IPS-20b (cell line): ENCODE data around the gene PLSCR3.

Source experiments
- H3K27ac ChIP-seq: one replicate; pipeline ENCODE4 v1.5.1; 2013; ENCODE audit warnings: low read length
- H3K27me3 ChIP-seq: 2 replicates; pipeline ENCODE4 v1.6.1; 2013; ENCODE audit warnings: mild to moderate bottlenecking, low read length, inconsistent platforms; ENCODE audit not compliant: insufficient read depth
- H3K36me3 ChIP-seq: 2 replicates; pipeline ENCODE4 v1.6.1; 2013; ENCODE audit warnings: low read depth, mild to moderate bottlenecking, inconsistent platforms, low read length, moderate library complexity; ENCODE audit not compliant: insufficient read depth
- H3K4me1 ChIP-seq: 2 replicates; pipeline ENCODE4 v1.6.1; 2013; ENCODE audit warnings: mild to moderate bottlenecking, control low read depth, inconsistent platforms, low read length, moderate library complexity; ENCODE audit not compliant: insufficient read depth
- H3K4me3 ChIP-seq: 2 replicates; pipeline ENCODE4 v1.5.1; 2013; ENCODE audit warnings: mild to moderate bottlenecking, low read length, inconsistent platforms
- H3K9ac ChIP-seq: 2 replicates; pipeline ENCODE4 v1.6.1; 2013; ENCODE audit warnings: low read depth, mild to moderate bottlenecking, inconsistent platforms, low read length, moderate library complexity
- H3K9me3 ChIP-seq: 2 replicates; pipeline ENCODE4 v1.6.1; 2013; ENCODE audit warnings: mild to moderate bottlenecking, low read depth, low read length, inconsistent platforms; ENCODE audit not compliant: insufficient read depth

The PLSCR3 gene

GRCh38 chr17:7351665-7352502, 42.4 kb downstream of the PLSCR3 start, which contains the start of gene KCTD11:
KCTD11 (plus strand) TSS chr17:7352162.
- H3K4me1 ChIP-seq = peaks cover 22% of the 10 kb centered on the region
- peak within 1 kb of the TSS; percentile 82 for H3K4me3 ChIP-seq
- no peaks in the 10 kb centered on the region for H3K9me3 ChIP-seq
- H3K27me3 ChIP-seq = peaks cover 17% of the 10 kb centered on the region
- peak within 1 kb of the TSS; percentile 80 for H3K9ac ChIP-seq
- no peaks in the 10 kb centered on the region for H3K36me3 ChIP-seq
- no peak within 1 kb of the TSS for H3K27ac ChIP-seq

GRCh38 chr17:7348478-7349242, 45.7 kb downstream of the PLSCR3 start:
- Histone ChIP-seq H3K27ac (no peak overlapping the region), H3K4me3 (no peak overlapping the region), H3K4me1 (peaks cover 12% of the 10 kb centered on the region; the same call in 1 of the 2 replicates), H3K9ac (no peak overlapping the region), H3K36me3 (no peaks in the 10 kb centered on the region), H3K9me3 (no peaks in the 10 kb centered on the region), H3K27me3 (peaks cover 17% of the 10 kb centered on the region)

DNA sequence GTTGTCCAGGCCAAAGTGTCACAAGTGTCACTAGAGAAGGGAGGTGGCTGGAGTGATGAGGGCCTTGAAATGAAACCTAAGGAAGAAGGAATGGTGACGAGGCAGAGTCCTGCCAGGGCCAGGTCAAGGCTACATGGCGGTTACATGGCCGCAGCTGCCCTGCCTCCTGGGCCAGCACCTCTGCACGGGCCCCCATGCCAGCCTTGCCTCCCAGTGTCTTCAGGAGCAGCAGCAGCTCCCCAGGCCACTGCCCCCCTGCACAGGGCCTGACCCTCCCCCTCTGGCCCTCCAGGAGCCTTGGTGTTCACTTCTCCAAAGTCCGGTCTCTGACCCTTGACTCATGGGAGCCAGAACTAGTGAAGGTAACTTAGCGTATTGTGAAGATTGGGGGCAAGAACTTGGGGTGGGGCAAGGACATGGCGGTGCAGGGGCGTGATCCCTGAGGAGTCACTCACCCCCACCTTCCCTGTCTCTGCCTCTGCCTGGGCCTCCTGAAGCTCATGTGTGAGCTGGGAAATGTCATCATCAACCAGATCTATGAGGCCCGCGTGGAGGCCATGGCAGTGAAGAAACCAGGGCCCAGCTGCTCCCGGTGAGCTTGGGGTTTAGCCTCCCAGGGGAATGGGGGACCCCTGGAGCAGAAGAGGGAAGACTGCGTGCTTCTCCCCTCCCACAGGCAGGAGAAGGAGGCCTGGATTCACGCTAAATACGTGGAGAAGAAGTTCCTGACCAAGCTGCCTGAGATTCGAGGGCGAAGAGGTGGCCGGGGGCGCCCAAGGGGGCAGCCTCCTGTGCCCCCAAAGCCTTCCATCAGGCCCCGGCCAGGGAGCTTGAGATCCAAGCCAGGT, 46.5 kb downstream of the PLSCR3 start:
- Histone ChIP-seq H3K4me1 (peaks cover 11% of the 10 kb centered on the region; the same call in 1 of the 2 replicates), H3K27me3 (peaks cover 14% of the 10 kb centered on the region), H3K9ac (no peak overlapping the region), H3K27ac (no peak overlapping the region), H3K4me3 (no peak overlapping the region), H3K36me3 (no peaks in the 10 kb centered on the region), H3K9me3 (no peaks in the 10 kb centered on the region)

DNA sequence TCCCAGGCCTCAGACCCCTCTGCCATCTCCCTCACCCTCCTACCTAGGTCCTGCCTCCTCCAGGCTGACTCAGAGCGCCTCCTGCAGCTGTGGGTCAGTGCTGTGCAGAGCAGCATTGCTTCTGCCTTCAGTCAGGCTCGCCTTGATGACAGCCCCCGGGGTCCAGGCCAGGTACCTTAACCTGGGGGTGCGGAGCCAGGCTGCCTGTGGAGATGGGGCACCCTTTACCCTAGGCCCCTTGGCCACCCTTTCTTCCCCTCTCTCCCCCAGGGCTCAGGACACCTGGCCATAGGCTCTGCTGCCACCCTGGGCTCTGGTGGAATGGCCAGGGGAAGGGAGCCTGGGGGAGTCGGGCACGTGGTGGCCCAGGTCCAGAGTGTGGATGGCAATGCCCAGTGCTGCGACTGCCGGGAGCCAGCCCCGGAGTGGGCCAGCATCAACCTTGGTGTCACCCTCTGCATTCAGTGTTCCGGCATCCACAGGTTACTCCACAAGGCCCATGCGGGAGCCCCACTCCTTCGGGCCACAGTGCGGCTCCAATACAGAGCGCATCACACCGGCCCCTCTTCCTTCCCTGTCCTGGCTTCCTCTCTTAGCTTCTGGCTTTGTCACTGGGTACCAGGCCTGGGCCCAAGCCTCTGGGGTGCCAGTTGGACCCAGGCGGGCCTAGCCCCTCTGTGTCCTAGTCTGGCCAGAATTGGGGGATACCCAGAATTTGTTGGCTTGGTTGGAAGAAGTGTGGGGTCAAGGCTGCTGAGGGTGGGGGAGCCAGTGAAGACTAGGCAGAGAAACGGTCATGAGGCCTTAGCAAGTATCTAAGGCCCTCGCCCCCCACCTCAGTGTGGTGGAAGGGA, 47.3 kb downstream of the PLSCR3 start:
- H3K4me1 ChIP-seq = peaks cover 7% of the 10 kb centered on the region; the same call in 1 of the 2 replicates
- no peak overlapping the region for H3K4me3 ChIP-seq
- H3K36me3 ChIP-seq = no peaks in the 10 kb centered on the region
- H3K27me3 ChIP-seq = peaks cover 9% of the 10 kb centered on the region
- no peaks in the 10 kb centered on the region for H3K9me3 ChIP-seq
- H3K9ac ChIP-seq = no peak overlapping the region
- H3K27ac ChIP-seq = no peak overlapping the region

- Histone ChIP-seq H3K27me3 (no peaks in the 10 kb centered on the region), H3K27ac (no peak overlapping the region), H3K9me3 (no peaks in the 10 kb centered on the region), H3K4me3 (no peak overlapping the region), H3K4me1 (no peaks in the 10 kb centered on the region), H3K9ac (no peak overlapping the region), H3K36me3 (no peaks in the 10 kb centered on the region)
Observed at GRCh38 chr17:7343250-7343649, 51.1 kb downstream of the PLSCR3 start.

DNA sequence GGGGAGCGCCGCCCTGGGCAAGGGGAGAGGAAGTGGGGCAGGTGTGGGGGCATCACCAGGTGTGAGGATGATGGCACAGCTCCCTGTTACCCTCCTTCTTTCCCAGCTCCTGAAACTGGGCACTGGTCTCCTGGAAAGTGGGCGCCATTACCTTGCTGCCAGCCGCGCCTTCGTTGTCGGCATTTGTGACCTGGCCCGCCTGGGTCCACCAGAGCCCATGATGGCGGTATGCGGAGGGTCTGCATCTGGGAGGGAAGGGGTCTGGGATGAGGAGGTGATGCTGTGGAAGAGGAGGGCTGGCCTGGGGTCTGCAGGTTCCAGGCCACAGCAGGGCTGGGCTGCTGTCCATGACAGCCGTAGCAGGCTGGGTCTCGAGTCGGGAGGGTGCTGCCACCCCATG, 52.5 kb downstream of the PLSCR3 start:
- Histone ChIP-seq H3K9ac (no peak overlapping the region), H3K4me1 (0 out of 2 replicates have a peak, but pooled peaks cover 4% of the 10 kb centered on the region), H3K9me3 (no peaks in the 10 kb centered on the region), H3K36me3 (no peaks in the 10 kb centered on the region), H3K27ac (no peak overlapping the region), H3K27me3 (no peaks in the 10 kb centered on the region), H3K4me3 (no peak overlapping the region)

GRCh38 chr17:7340179-7340578, 54.1 kb downstream of the PLSCR3 start:
- Histone ChIP-seq H3K27me3 (no peaks in the 10 kb centered on the region), H3K27ac (no peak overlapping the region), H3K4me3 (no peak overlapping the region), H3K4me1 (peaks cover 9% of the 10 kb centered on the region; the same call in 1 of the 2 replicates), H3K9ac (no peak overlapping the region), H3K36me3 (no peaks in the 10 kb centered on the region), H3K9me3 (no peaks in the 10 kb centered on the region)
